ENCODE data around the gene CNTNAP2. TPM values are rescaled to one million over a fixed set of nuclear protein-coding genes. Genes with fewer than 3 reads are reported as not detected.

CNTNAP2 gene
- total and polyA plus RNA-seq, 4 donors = 41.3 to 127 (median 67.8) TPM

DNA sequence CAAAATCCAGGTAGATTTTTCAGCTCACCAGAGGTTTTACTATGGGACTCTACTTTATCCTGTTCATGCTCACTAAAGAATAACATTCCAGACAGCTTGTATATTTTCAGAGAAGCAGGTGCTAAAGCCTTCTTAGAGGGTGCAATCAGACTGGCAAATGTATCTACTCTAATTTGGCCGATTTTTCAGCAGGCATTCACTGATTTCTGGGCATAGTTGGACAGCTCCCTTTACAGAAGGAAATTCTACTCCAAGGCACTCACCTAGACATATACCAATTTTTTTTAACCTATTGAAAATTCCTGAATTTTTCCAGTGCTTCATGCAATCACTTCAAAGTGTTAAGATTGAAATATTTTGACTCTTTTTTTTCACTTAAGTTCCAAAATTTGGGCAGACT lies 3.8 kb upstream of the CNTNAP2 start:
- Histone ChIP-seq H3K4me3 (ENCODE audit: low read depth, low read length) (no peak overlapping the region), H3K36me3 (ENCODE audit: control insufficient read depth, insufficient read depth, low read length) (no peaks in the 10 kb centered on the region), H3K9me3 (ENCODE audit: control insufficient read depth, insufficient read depth, low read length) (no peaks in the 10 kb centered on the region), H3K4me1 (ENCODE audit: control insufficient read depth, insufficient read depth, low read length) (peaks cover 6% of the 10 kb centered on the region), H3K27me3 (ENCODE audit: control insufficient read depth, insufficient read depth, low read length) (peaks cover 2% of the 10 kb centered on the region), H3K27ac (ENCODE audit: low read depth, low read length) (no peak overlapping the region)
- WGBS (ENCODE audit: insufficient coverage) = 75% methylated on average over 1 of the region's 1 CpG
- no peak for DNase-seq (ENCODE audit: low read depth in 4 of 6, low spot score in 6 of 6)

DNA sequence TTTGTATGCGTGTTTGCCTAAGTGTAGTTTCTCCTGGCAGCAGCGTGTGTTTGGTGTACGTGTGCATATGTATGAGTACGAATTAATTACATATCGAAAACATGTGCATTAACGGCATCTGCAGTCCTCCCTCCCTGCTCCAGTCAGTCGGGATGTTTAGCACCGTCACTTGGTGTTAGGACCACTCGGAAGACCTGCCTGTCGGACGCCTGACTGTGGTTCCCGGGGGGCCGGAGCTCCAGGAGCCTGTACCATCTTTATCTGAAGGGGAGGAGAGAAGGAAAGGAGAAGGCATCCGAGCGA lies 1.1 kb upstream of the CNTNAP2 start:
- H3K27ac ChIP-seq (ENCODE audit: low read depth, low read length) = peak overlapping the region; percentile 80
- no peaks in the 10 kb centered on the region for H3K36me3 ChIP-seq (ENCODE audit: control insufficient read depth, insufficient read depth, low read length)
- no peaks in the 10 kb centered on the region for H3K9me3 ChIP-seq (ENCODE audit: control insufficient read depth, insufficient read depth, low read length)
- peaks cover 6% of the 10 kb centered on the region for H3K4me1 ChIP-seq (ENCODE audit: control insufficient read depth, insufficient read depth, low read length)
- DNase-seq (ENCODE audit: low read depth in 4 of 6, low spot score in 6 of 6) = no peak
- peaks cover 2% of the 10 kb centered on the region for H3K27me3 ChIP-seq (ENCODE audit: control insufficient read depth, insufficient read depth, low read length)
- peak overlapping the region; percentile 74 for H3K4me3 ChIP-seq (ENCODE audit: low read depth, low read length)
- WGBS (ENCODE audit: insufficient coverage) = 10% methylated on average over 14 of the region's 15 CpGs

DNA sequence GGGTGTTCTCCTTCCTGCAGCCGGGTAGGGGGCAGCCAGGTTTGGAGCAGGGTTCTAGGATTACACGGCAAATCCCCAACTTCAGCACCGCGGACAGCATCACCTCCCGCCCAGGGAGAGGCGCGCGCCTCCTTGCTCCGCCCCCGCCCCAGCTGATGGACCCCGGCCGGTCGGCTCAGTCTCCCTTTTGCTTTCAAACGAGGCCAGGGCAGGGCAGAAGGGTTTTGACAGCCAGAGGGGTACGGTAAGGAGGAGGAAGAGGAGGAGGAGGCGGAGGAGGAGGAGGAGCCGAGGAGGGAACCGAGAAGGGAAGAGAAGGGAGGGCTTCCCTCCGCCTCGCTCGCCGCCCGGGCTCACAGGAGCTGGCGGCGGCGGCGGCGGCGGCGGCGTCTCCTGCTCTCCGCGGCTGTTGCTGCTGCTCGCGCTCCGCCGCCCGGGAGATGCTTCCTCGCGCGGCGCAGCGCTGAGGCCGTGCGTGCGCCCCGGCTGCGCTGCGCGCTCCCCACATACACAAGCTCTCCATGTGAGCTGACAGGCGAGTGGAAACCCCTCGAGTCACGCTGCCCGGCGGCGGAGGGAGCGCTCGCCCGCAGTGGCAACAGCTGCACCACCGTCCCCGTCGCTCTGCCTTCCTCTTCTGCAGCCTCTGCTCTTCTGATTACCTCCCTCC lies 615 bp upstream of the CNTNAP2 start:
- H3K4me3 ChIP-seq (ENCODE audit: low read depth, low read length) = peak overlapping the region; percentile 74
- H3K36me3 ChIP-seq (ENCODE audit: control insufficient read depth, insufficient read depth, low read length) = no peaks in the 10 kb centered on the region
- H3K27ac ChIP-seq (ENCODE audit: low read depth, low read length) = peak overlapping the region; percentile 80
- WGBS (ENCODE audit: insufficient coverage) = under 1% methylated on average over 61 of the region's 62 CpGs
- peak; percentile 79 to 95 (median 84) for DNase-seq (ENCODE audit: low read depth in 4 of 6, low spot score in 6 of 6)
- peaks cover 2% of the 10 kb centered on the region for H3K27me3 ChIP-seq (ENCODE audit: control insufficient read depth, insufficient read depth, low read length)
- peaks cover 6% of the 10 kb centered on the region for H3K4me1 ChIP-seq (ENCODE audit: control insufficient read depth, insufficient read depth, low read length)
- H3K9me3 ChIP-seq (ENCODE audit: control insufficient read depth, insufficient read depth, low read length) = no peaks in the 10 kb centered on the region

DNA sequence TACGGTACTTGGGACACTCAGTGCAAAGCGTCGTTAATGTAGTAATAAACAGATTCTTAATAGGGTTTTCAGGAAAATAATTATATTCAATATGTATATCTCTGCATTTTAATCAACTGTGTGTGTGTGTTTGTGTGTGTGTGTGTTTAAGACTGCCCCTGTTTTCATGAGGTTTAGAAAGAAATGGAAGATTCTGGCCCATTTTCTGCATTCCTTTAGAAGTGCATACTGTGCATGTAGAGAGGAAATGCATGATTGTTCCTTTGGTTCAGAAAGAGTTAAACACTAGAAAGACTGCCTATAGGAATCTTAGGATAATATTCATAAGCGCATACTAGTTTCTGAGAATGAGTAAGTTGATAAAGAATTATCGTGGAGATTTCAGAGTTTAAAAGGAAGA lies 975 bp downstream of the CNTNAP2 start:
- Histone ChIP-seq H3K27ac (ENCODE audit: low read depth, low read length) (no peak overlapping the region), H3K27me3 (ENCODE audit: control insufficient read depth, insufficient read depth, low read length) (peaks cover 2% of the 10 kb centered on the region), H3K9me3 (ENCODE audit: control insufficient read depth, insufficient read depth, low read length) (no peaks in the 10 kb centered on the region), H3K36me3 (ENCODE audit: control insufficient read depth, insufficient read depth, low read length) (no peaks in the 10 kb centered on the region), H3K4me3 (ENCODE audit: low read depth, low read length) (peak overlapping the region; percentile 74), H3K4me1 (ENCODE audit: control insufficient read depth, insufficient read depth, low read length) (peaks cover 6% of the 10 kb centered on the region)
- DNase-seq (ENCODE audit: low read depth in 4 of 6, low spot score in 6 of 6) = peak in 2 of 6 donors; percentile 17 to 65
- no CpG with 5 or more reads among the region's 5 CpGs for WGBS (ENCODE audit: insufficient coverage)

DNA sequence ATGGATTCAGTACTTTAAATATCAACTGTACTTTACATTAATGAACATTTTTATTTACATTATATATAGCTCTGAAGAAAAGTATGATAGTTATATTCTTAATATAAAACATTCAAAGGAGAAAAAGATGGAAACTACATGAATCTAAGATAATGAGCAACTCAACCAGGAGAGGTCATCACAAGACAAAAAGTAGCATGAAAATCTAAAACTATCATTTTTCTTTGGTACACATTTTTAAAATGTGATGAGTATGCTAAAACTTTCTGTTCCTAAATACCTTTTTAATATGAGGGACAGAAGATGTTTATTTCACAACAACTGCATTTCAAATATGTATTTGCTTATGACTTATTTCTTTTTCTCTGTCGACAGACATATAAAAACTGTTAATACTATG lies 2.4 kb downstream of the CNTNAP2 start:
- WGBS (ENCODE audit: insufficient coverage) = no CpG with 5 or more reads among the region's 1 CpG
- Histone ChIP-seq H3K9me3 (ENCODE audit: control insufficient read depth, insufficient read depth, low read length) (no peaks in the 10 kb centered on the region), H3K27me3 (ENCODE audit: control insufficient read depth, insufficient read depth, low read length) (peaks cover 2% of the 10 kb centered on the region), H3K27ac (ENCODE audit: low read depth, low read length) (no peak overlapping the region), H3K4me1 (ENCODE audit: control insufficient read depth, insufficient read depth, low read length) (peaks cover 6% of the 10 kb centered on the region), H3K4me3 (ENCODE audit: low read depth, low read length) (no peak overlapping the region), H3K36me3 (ENCODE audit: control insufficient read depth, insufficient read depth, low read length) (no peaks in the 10 kb centered on the region)
- DNase-seq (ENCODE audit: low read depth in 4 of 6, low spot score in 6 of 6) = peak in 2 of 6 donors; percentile 49 to 74

DNA sequence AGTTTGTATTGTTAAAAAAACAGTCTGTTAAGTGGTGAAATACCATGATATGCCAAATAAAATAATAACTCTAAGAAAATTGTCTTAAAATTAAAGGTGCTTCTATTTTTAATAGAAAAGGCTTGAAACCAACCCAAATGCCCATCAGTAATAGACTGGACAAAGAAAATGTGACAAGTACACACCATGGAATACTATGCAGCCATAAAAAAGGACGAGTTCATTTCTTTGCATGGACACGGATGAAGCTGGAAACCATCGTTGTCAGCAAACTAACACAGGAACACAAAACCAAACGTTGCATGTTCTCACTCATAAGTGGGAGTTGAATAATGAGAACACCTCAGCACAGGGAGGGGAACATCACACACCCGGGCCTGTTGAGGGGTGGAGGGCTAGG lies 7.1 kb downstream of the CNTNAP2 start:
- Histone ChIP-seq H3K9me3 (ENCODE audit: control insufficient read depth, insufficient read depth, low read length) (no peaks in the 10 kb centered on the region), H3K27me3 (ENCODE audit: control insufficient read depth, insufficient read depth, low read length) (no peaks in the 10 kb centered on the region), H3K4me1 (ENCODE audit: control insufficient read depth, insufficient read depth, low read length) (no peaks in the 10 kb centered on the region), H3K27ac (ENCODE audit: low read depth, low read length) (no peak overlapping the region), H3K4me3 (ENCODE audit: low read depth, low read length) (no peak overlapping the region), H3K36me3 (ENCODE audit: control insufficient read depth, insufficient read depth, low read length) (no peaks in the 10 kb centered on the region)
- 67% methylated on average over 1 of the region's 5 CpGs for WGBS (ENCODE audit: insufficient coverage)
- no peak for DNase-seq (ENCODE audit: low read depth in 4 of 6, low spot score in 6 of 6)

DNA sequence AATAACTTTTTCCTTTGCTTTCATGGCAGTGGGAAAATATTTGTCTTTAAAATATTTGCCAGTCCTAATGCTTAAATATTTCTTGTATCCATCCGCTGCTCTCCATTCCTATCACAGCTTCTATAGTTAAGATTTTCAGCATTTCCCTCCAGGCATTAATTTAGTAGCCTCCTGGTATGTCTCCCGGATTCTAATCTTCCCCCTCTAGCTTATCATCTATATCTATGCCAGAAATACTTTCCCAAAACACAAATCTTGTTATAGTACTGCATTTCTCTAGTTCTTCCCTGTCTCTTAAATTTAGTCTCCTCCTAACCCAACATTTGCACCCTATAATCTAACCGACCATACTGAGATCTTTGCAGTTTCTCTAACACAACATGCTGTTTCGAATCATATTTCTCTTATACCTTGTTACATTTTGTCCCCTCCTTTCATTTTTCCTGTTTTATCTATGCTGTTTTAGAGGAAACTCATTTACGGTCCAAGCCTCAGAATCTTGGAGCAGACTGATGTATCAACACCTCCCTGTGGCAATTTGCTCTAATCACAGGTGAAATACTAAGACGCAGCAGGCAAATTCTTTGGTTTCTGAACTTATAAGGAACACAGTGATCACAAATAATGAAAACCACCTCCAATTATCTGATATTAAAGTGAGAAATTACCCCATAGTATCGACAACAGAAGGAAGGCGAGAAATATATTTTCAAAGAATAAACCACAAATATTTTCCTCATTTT lies 10.3 kb downstream of the CNTNAP2 start:
- 87% methylated on average over 3 of the region's 8 CpGs for WGBS (ENCODE audit: insufficient coverage)
- peak in 1 of 6 donors; percentile 9 for DNase-seq (ENCODE audit: low read depth in 4 of 6, low spot score in 6 of 6)
- Histone ChIP-seq H3K4me3 (ENCODE audit: low read depth, low read length) (no peak overlapping the region), H3K36me3 (ENCODE audit: control insufficient read depth, insufficient read depth, low read length) (no peaks in the 10 kb centered on the region), H3K4me1 (ENCODE audit: control insufficient read depth, insufficient read depth, low read length) (no peaks in the 10 kb centered on the region), H3K9me3 (ENCODE audit: control insufficient read depth, insufficient read depth, low read length) (no peaks in the 10 kb centered on the region), H3K27me3 (ENCODE audit: control insufficient read depth, insufficient read depth, low read length) (no peaks in the 10 kb centered on the region), H3K27ac (ENCODE audit: low read depth, low read length) (no peak overlapping the region)

DNA sequence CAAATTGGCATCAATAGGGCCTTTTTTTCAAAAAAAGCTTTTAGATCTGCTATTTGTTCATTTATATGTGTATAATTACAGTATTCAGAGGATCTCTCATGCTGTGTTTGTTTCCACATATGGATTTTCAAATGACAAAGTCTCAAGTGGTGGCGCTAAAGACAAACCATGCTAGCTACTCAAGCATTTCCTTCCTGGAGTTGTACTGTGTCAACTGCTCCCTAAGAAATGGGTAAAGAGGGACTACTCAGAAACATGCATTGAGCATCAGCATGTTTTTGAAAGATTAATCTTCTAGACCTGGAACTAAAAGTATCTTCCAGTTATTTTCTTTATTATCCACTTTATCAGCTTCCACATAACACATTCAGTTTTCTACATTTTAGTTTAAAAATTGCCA lies 12.7 kb downstream of the CNTNAP2 start:
- no peaks in the 10 kb centered on the region for H3K4me1 ChIP-seq (ENCODE audit: control insufficient read depth, insufficient read depth, low read length)
- no peak overlapping the region for H3K27ac ChIP-seq (ENCODE audit: low read depth, low read length)
- no peaks in the 10 kb centered on the region for H3K9me3 ChIP-seq (ENCODE audit: control insufficient read depth, insufficient read depth, low read length)
- DNase-seq (ENCODE audit: low read depth in 4 of 6, low spot score in 6 of 6) = peak in 2 of 6 donors; percentile 65 to 76
- no peak overlapping the region for H3K4me3 ChIP-seq (ENCODE audit: low read depth, low read length)
- H3K27me3 ChIP-seq (ENCODE audit: control insufficient read depth, insufficient read depth, low read length) = no peaks in the 10 kb centered on the region
- no peaks in the 10 kb centered on the region for H3K36me3 ChIP-seq (ENCODE audit: control insufficient read depth, insufficient read depth, low read length)
- 29% methylated on average over 1 of the region's 1 CpG for WGBS (ENCODE audit: insufficient coverage)

DNA sequence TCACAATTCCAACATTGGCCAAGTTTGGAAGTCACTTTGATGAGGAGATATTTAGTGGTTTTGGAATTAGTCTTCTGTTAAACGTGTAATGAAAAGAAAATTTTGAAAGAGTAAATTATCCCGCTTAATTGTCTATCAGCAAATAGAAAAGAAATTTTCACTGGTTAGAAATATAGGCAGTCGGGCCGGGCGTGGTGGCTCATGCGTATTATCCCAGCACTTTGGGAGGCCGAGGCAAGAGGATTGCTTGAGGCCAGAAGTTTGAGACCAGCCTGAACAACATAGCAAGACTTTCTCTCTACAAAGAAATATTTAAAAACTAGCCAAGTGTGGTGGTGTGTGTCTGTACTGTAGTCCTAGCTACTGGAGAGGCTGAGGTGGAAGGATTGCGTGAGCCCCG lies 13.4 kb downstream of the CNTNAP2 start:
- H3K4me3 ChIP-seq (ENCODE audit: low read depth, low read length) = no peak overlapping the region
- DNase-seq (ENCODE audit: low read depth in 4 of 6, low spot score in 6 of 6) = no peak
- no peaks in the 10 kb centered on the region for H3K36me3 ChIP-seq (ENCODE audit: control insufficient read depth, insufficient read depth, low read length)
- H3K4me1 ChIP-seq (ENCODE audit: control insufficient read depth, insufficient read depth, low read length) = no peaks in the 10 kb centered on the region
- no peaks in the 10 kb centered on the region for H3K9me3 ChIP-seq (ENCODE audit: control insufficient read depth, insufficient read depth, low read length)
- H3K27me3 ChIP-seq (ENCODE audit: control insufficient read depth, insufficient read depth, low read length) = no peaks in the 10 kb centered on the region
- no peak overlapping the region for H3K27ac ChIP-seq (ENCODE audit: low read depth, low read length)
- no CpG with 5 or more reads among the region's 9 CpGs for WGBS (ENCODE audit: insufficient coverage)

DNA sequence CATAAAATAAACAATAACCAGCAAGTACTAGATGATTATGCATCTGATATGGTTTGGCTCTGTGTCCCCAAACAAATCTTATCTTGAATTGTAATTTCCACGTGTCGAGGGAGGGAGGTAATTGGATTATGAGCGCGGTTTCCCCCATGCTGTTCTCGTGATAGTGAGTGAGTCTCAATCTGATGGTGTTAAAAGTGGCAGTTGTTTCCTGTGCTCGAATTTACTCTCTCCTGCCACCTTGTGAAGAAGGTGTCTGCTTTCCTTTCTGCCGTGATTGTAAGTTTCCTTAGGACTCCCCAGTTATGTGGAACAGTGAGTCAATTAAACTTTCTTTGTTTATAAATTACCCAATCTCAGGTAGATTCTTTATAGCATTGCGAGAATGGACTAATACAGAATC lies 15.1 kb downstream of the CNTNAP2 start:
- no peaks in the 10 kb centered on the region for H3K36me3 ChIP-seq (ENCODE audit: control insufficient read depth, insufficient read depth, low read length)
- H3K27me3 ChIP-seq (ENCODE audit: control insufficient read depth, insufficient read depth, low read length) = no peaks in the 10 kb centered on the region
- DNase-seq (ENCODE audit: low read depth in 4 of 6, low spot score in 6 of 6) = no peak
- WGBS (ENCODE audit: insufficient coverage) = no CpG with 5 or more reads among the region's 8 CpGs
- H3K4me3 ChIP-seq (ENCODE audit: low read depth, low read length) = no peak overlapping the region
- H3K4me1 ChIP-seq (ENCODE audit: control insufficient read depth, insufficient read depth, low read length) = no peaks in the 10 kb centered on the region
- no peak overlapping the region for H3K27ac ChIP-seq (ENCODE audit: low read depth, low read length)
- H3K9me3 ChIP-seq (ENCODE audit: control insufficient read depth, insufficient read depth, low read length) = no peaks in the 10 kb centered on the region
